T follicular helper cell (primary cell): ENCODE results near the gene OR7D2.

Experiments
- DNase-seq: peaks from one replicate; pipeline ENCODE4 v3.0.0-alpha.2; 2020; ENCODE audit warnings: low read depth

OR7D2 gene

DNA sequence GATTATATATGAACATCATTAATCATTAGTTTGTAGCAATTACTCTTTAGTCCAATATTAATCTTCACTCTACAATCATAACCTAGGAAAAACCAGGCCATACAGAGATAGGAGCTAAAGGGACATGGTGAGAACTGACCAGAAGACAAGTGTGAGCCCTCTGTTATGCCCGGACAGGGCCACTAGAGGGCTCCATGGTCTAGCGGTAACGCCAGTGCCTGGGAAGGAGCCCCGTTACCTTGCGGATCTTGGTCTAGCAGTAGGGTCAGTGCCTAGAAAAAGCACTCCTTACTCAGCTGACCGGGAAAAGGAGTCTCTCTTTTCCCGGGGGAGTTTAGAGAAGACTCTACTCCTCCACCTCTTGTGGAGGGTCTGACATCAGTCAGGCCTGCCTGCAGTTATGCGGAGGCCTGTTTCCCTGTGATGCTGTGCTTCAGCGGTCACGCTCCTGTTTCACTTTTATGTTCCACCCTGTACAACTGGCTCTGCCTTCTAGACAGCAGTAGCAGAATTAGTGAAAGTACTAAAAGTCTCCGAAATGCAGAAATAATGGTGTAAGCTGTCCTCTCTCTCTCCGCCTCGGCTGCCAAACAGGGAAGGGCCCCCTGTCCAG lies 26.8 kb downstream of the OR7D2 start:
- DNase-seq = peak; percentile 34

DNA sequence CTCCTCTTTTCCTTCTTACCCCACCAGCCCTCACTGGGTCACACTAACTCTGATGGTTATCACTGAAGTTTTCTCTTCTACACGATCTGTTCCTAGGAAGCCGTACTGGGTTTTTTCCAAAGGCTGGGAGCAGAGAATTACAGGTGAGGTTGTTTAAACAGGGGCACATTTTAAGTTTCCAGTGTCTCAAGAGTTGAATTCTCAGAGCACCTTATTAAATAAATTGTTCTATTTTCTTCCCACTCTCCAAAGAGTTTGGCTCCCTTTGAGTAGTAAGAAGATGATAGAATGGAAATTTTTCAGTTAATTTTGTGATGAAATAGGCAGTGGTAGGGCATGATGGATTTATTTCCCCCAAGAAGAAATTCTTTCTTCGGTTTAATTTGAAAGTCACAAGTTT lies 40.7 kb downstream of the OR7D2 start, which contains the start of gene OR7D4:
Gene OR7D4, minus strand, starts transcription at position 101 of the 400 bp plus-strand sequence. CDS start 4,752 bp downstream, outside the sequence.
- no peak for DNase-seq
